Right atrium auricular region (tissue), 2 donors: Measurements from ENCODE around the gene ZP2. TPM values are rescaled to one million over a fixed set of nuclear protein-coding genes. Genes with fewer than 3 reads are reported as not detected.

ENCODE experiments used
- DNase-seq: peaks from one replicate; pipeline ENCODE4 v3.0.0-alpha.2; 2019; ENCODE audit warnings: low spot score
- H3K27ac ChIP-seq, 2 donors: fragments of 200-600 bp; sonication (generic); 1 replicate in 1 of 2; 2 replicates in 1 of 2; pipeline ENCODE4 v1.5.1; 2016 to 2019
- H3K27me3 ChIP-seq, 2 donors: fragments of 200-600 bp; sonication (generic); one replicate each; pipeline versions ENCODE4 v1.5.1 to v1.6.0; 2017 to 2019
- H3K36me3 ChIP-seq: fragments of 200-600 bp; sonication (generic); one replicate; pipeline ENCODE4 v1.5.1; 2016
- H3K4me1 ChIP-seq, 2 donors: fragments of 200-600 bp; sonication (generic); one replicate each; pipeline versions ENCODE4 v1.5.1 to v1.6.0; 2017 to 2019
- H3K4me3 ChIP-seq, 2 donors: fragments of 200-600 bp; sonication (generic); 1 replicate in 1 of 2; 2 replicates in 1 of 2; pipeline ENCODE4 v1.5.1; 2017 to 2019; ENCODE audit warnings: mild to moderate bottlenecking in 1 of 2, moderate library complexity in 1 of 2
- H3K9me3 ChIP-seq, 2 donors: fragments of 200-600 bp; sonication (generic); one replicate each; pipeline ENCODE4 v1.5.1; 2019
- CTCF ChIP-seq, 2 donors: fragments of 200-600 bp; sonication (generic); IDR thresholded peaks; one replicate each; pipeline ENCODE4 v1.5.1; 2019; ENCODE audit warnings: antibody characterized with exemption in 2 of 2
- total RNA-seq, 2 donors: library from RNA; depleted of rRNA; stranded (reverse); fragments of >200 nt; gene quantifications; one replicate each; pipeline ENCODE4 v1.1.0, GENCODE V29; 2016

ZP2 gene
- total RNA-seq, 2 donors from 2014 or later: not detected

DNA sequence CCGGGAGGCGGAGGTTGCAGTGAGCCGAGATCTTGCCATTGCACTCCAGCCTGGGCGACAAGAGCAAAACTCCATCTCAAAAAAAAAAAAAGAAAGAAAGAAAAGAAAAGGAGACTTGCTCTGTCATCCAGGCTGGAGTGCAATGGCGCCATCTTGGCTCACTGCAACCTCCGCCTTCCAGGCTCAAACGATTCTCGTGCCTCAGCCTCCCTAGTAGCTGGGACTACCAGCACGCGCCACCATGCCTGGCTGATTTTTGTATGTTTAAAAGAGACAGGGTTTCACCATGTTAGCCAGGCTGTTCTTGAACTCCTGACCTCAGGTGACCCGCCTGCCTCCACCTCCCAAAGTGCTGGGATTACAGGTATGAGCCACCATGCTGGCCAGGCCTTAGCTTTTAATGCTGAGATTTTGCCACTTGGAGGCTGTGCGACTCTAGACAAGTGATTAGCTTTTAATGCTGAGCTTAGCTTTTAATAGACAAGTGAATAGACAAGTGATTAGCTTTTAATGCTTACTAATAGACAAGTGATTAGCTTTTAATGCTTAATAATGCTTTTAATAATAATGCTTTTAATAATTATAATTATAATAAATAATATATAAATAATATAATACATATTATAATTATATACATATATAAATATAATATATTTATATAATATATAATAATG lies 43.3 kb downstream of the ZP2 start:
- Histone ChIP-seq H3K9me3 (no peaks in the 10 kb centered on the region), H3K4me3 (no peak overlapping the region), H3K27ac (no peak overlapping the region), H3K4me1 (peaks cover 0 to 17% of the 10 kb centered on the region in 2 donors), H3K27me3 (no peaks in the 10 kb centered on the region), H3K36me3 (peaks cover 63% of the 10 kb centered on the region)
- DNase-seq: no peak
- no peak for TF ChIP-seq CTCF (IDR thresholded peaks at IDR 0.05)

- peaks cover 0 to 24% of the 10 kb centered on the region in 2 donors for H3K4me1 ChIP-seq
- H3K27me3 ChIP-seq: no peaks in the 10 kb centered on the region
- H3K9me3 ChIP-seq: no peaks in the 10 kb centered on the region
- H3K4me3 ChIP-seq: no peak overlapping the region
- H3K36me3 ChIP-seq: peaks cover 56% of the 10 kb centered on the region
- DNase-seq: no peak
- no peak for TF ChIP-seq CTCF (IDR thresholded peaks at IDR 0.05)
- H3K27ac ChIP-seq: no peak overlapping the region
These were observed 44.0 kb downstream of the ZP2 start for GRCh38 chr16:21167360-21167759.

GRCh38 chr16:21166561-21166961 lies 44.8 kb downstream of the ZP2 start:
- no peak for DNase-seq
- no peaks in the 10 kb centered on the region for H3K27me3 ChIP-seq
- H3K4me1 ChIP-seq: peaks cover 0 to 32% of the 10 kb centered on the region in 2 donors
- no peak overlapping the region for H3K4me3 ChIP-seq
- H3K27ac ChIP-seq: no peak overlapping the region
- TF ChIP-seq CTCF (IDR thresholded peaks at IDR 0.05): no peak
- H3K9me3 ChIP-seq: no peaks in the 10 kb centered on the region
- peaks cover 48% of the 10 kb centered on the region for H3K36me3 ChIP-seq

GRCh38 chr16:21164521-21165168 lies 46.7 kb downstream of the ZP2 start:
- Histone ChIP-seq H3K4me1 (peaks cover 0 to 48% of the 10 kb centered on the region in 2 donors), H3K9me3 (no peaks in the 10 kb centered on the region), H3K27me3 (no peaks in the 10 kb centered on the region), H3K36me3 (peaks cover 32% of the 10 kb centered on the region), H3K27ac (peak overlapping the region in 1 of 2 donors; percentile 91), H3K4me3 (no peak overlapping the region)
- no peak for TF ChIP-seq CTCF (IDR thresholded peaks at IDR 0.05)
- DNase-seq: no peak

DNA sequence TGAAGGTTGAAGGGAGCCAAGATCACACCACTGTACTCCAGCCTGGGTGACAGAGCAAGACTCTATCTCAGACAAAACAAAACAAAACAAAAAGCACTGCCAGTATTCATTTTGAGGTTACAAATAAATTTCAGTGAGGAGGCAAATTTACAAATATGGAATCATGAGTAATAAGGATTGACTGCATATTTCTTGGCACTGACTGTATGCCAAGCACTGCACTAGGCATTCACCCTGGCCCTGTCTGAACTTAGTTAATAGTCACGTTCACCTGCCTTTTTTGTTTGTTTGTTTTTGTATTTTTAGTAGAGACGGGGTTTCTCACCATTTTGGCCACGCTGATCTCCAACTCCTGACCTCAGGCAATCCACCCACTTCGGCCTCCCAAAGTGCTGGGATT lies 47.8 kb downstream of the ZP2 start:
- H3K9me3 ChIP-seq: no peaks in the 10 kb centered on the region
- H3K4me3 ChIP-seq: no peak overlapping the region
- no peak for DNase-seq
- no peaks in the 10 kb centered on the region for H3K27me3 ChIP-seq
- TF ChIP-seq CTCF (IDR thresholded peaks at IDR 0.05): no peak
- peaks cover 32% of the 10 kb centered on the region for H3K36me3 ChIP-seq
- peak overlapping the region; percentile 61 to 91 for H3K27ac ChIP-seq
- peaks cover 0 to 49% of the 10 kb centered on the region in 2 donors for H3K4me1 ChIP-seq
